Measurements from ENCODE around the gene KATNAL1.
A peak's percentile ranks its signal among the peaks of the same experiment; 100 is the strongest.

The KATNAL1 gene

GRCh38 chr13:30313311-30313710 lies 6.0 kb upstream of the KATNAL1 start:
- no peak for DNase-seq (ENCODE audit: low spot score)
- no peak overlapping the region for H3K27ac ChIP-seq
- ChIA-PET POLR2A (ENCODE audit: low non-redundant PET) (no interaction called here), CTCF (no interaction called here)
- TF ChIP-seq CTCF (conservative IDR thresholded peaks at IDR 0.05; ENCODE audit: low read depth) = no peak

- CTCF ChIA-PET = no interaction called here
- no peak for DNase-seq (ENCODE audit: low spot score)
- no peak for TF ChIP-seq CTCF (conservative IDR thresholded peaks at IDR 0.05; ENCODE audit: low read depth)
- H3K27ac ChIP-seq = no peak overlapping the region
- POLR2A ChIA-PET (ENCODE audit: low non-redundant PET) = no interaction called here
Measured at GRCh38 chr13:30312904-30313303, 5.6 kb upstream of the KATNAL1 start.

GRCh38 chr13:30308548-30308947 lies 1.2 kb upstream of the KATNAL1 start:
- no peak for DNase-seq (ENCODE audit: low spot score)
- ChIA-PET CTCF (interaction anchor here (0.6 to 1.0 kb wide), 4 partner anchors 9 to 557 kb away, joined by 3 to 5 read pairs (median 3); no protein-coding TSS in a partner anchor), POLR2A (ENCODE audit: low non-redundant PET) (interaction anchor here (0.6 kb wide), 2 partner anchors 14 to 114 kb away, joined by 3 read pairs; partner anchors contain the start of gene UBE2L5)
- no peak overlapping the region for H3K27ac ChIP-seq
- TF ChIP-seq CTCF (conservative IDR thresholded peaks at IDR 0.05; ENCODE audit: low read depth) = no peak

GRCh38 chr13:30307971-30308290 lies 580 bp upstream of the KATNAL1 start:
- CTCF ChIA-PET = interaction anchor here (0.6 to 1.0 kb wide), 3 partner anchors 9 to 558 kb away, joined by 3 to 5 read pairs (median 3); no protein-coding TSS in a partner anchor
- peak overlapping the region; percentile 89 for H3K27ac ChIP-seq

GRCh38 chr13:30306762-30307193 lies 573 bp downstream of the KATNAL1 start:
- peak overlapping the region; percentile 89 for H3K27ac ChIP-seq
- peak; percentile 83 for DNase-seq (ENCODE audit: low spot score)
- CTCF ChIA-PET = interaction anchor here (0.6 to 1.9 kb wide), 3 partner anchors 41 to 174 kb away, joined by 3 to 6 read pairs (median 5); no protein-coding TSS in a partner anchor
- POLR2A ChIA-PET (ENCODE audit: low non-redundant PET) = interaction anchor here (0.6 to 0.7 kb wide), 2 partner anchors 174 to 331 kb away, joined by 3 to 4 read pairs; no protein-coding TSS in a partner anchor
- TF ChIP-seq CTCF (conservative IDR thresholded peaks at IDR 0.05; ENCODE audit: low read depth) = no peak

More at GRCh38 chr13:30307971-30308290, 580 bp upstream of the KATNAL1 start:
- TF ChIP-seq CTCF (conservative IDR thresholded peaks at IDR 0.05; ENCODE audit: low read depth) = no peak
- POLR2A ChIA-PET (ENCODE audit: low non-redundant PET) = no interaction called here
- no peak for DNase-seq (ENCODE audit: low spot score)

- TF ChIP-seq CTCF (conservative IDR thresholded peaks at IDR 0.05; ENCODE audit: low read depth) = no peak
- no peak for DNase-seq (ENCODE audit: low spot score)
- CTCF ChIA-PET = interaction anchor here (1.9 kb wide), 1 partner anchor 173 kb away, joined by 6 read pairs; no protein-coding TSS in a partner anchor
- POLR2A ChIA-PET (ENCODE audit: low non-redundant PET) = no interaction called here
- no peak overlapping the region for H3K27ac ChIP-seq
Measured at GRCh38 chr13:30305456-30305970, 1.8 kb downstream of the KATNAL1 start.

Measured in RWPE1 (cell line).